ENCODE data around the gene ANK2.

DNA sequence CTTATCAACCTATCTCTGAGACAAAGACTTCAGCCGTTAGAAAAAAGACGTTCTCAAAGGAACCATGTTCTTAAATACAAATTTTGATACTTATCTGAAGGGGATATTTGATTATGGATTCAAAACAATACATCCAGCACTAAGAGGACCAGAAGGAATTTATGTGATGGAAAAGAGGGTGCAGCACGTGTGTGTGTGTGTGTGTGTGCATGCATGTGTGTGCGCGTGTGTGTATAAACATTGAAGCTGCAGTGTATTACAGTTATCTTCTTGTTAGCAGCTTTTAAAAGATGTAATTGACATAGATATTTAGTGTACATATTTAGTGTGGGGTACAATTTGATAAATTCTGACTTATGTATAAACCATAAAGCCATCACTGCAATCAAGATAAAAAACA lies 44.9 kb downstream of the ANK2 start:
- TF ChIP-seq, protein P1, sequence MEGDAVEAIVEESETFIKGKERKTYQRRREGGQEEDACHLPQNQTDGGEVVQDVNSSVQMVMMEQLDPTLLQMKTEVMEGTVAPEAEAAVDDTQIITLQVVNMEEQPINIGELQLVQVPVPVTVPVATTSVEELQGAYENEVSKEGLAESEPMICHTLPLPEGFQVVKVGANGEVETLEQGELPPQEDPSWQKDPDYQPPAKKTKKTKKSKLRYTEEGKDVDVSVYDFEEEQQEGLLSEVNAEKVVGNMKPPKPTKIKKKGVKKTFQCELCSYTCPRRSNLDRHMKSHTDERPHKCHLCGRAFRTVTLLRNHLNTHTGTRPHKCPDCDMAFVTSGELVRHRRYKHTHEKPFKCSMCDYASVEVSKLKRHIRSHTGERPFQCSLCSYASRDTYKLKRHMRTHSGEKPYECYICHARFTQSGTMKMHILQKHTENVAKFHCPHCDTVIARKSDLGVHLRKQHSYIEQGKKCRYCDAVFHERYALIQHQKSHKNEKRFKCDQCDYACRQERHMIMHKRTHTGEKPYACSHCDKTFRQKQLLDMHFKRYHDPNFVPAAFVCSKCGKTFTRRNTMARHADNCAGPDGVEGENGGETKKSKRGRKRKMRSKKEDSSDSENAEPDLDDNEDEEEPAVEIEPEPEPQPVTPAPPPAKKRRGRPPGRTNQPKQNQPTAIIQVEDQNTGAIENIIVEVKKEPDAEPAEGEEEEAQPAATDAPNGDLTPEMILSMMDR (IDR thresholded peaks at IDR 0.05; ENCODE audit: insufficient read depth, low read depth, low read length) = no peak
- no peak for TF ChIP-seq EZH2 (IDR thresholded peaks at IDR 0.05; ENCODE audit: insufficient read depth, low read length)

All from astrocyte (in vitro differentiated cells and primary cell).